Heart right ventricle (tissue), 16 donors: ENCODE results near the gene ANKS1B. TPM values are rescaled to one million over a fixed set of nuclear protein-coding genes. Genes with fewer than 3 reads are reported as not detected.

Experiments
- ATAC-seq, 8 donors: fragments of 200-7000 bp; cut with Tn5 transposase; one replicate each; pipeline ENCODE4 v1.9.1; 2020; ENCODE audit warnings: mild to moderate bottlenecking in 8 of 8, moderate library complexity in 8 of 8, moderate number of reproducible peaks in 1 of 8
- DNase-seq, 2 donors: peaks; one replicate each; pipeline ENCODE4 v3.0.0-alpha.2; 2020
- H3K27ac ChIP-seq, 10 donors: fragments of 200-600 bp; sonication (generic) in 2 of 10; one replicate each; pipeline versions ENCODE4 v1.5.0 to v1.8.0; 2020 to 2022; ENCODE audit warnings: mild to moderate bottlenecking in 3 of 10
- H3K27me3 ChIP-seq, 7 donors: fragments of 200-600 bp; one replicate each; pipeline ENCODE4 v1.8.0; 2021 to 2022; ENCODE audit warnings: mild to moderate bottlenecking in 2 of 7
- H3K36me3 ChIP-seq, 9 donors: fragments of 200-600 bp; sonication (generic) in 1 of 9; one replicate each; pipeline versions ENCODE4 v1.5.0 to v1.8.0; 2020 to 2022; ENCODE audit warnings: mild to moderate bottlenecking in 2 of 9
- H3K4me1 ChIP-seq, 9 donors: fragments of 200-600 bp; sonication (generic) in 1 of 9; one replicate each; pipeline versions ENCODE4 v1.5.0 to v1.8.0; 2020 to 2022; ENCODE audit warnings: mild to moderate bottlenecking in 4 of 9
- H3K4me3 ChIP-seq, 10 donors: fragments of 200-600 bp; sonication (generic) in 2 of 10; one replicate each; pipeline versions ENCODE4 v1.5.0 to v1.8.0; 2020 to 2022; ENCODE audit warnings: mild to moderate bottlenecking in 7 of 10, moderate library complexity in 2 of 10
- H3K9me3 ChIP-seq, 11 donors: fragments of 200-600 bp in 10 of 11; sonication (generic) in 2 of 11; one replicate each; pipeline versions ENCODE4 v1.5.0 to v1.8.0; 2013 to 2022; ENCODE audit warnings: mild to moderate bottlenecking in 2 of 11, control low read depth in 1 of 11, moderate library complexity in 1 of 11
- CTCF ChIP-seq, 9 donors: fragments of 200-600 bp; sonication (generic) in 2 of 9; IDR thresholded peaks; one replicate each; pipeline versions ENCODE4 v1.5.0 to v1.8.0; 2021 to 2022; ENCODE audit warnings: antibody characterized with exemption in 9 of 9, mild to moderate bottlenecking in 5 of 9, moderate library complexity in 1 of 9
- WGBS, 2 donors: extraction: QIAGEN DNeasy Blood & Tissue Kit; methylation state at CpG; one replicate each; pipeline ENCODE4 v1.1.7; 2013; ENCODE audit warnings: inconsistent platforms in 1 of 2; 5-methylcytosine and 5-hydroxymethylcytosine counted together
- intact Hi-C, 10 donors: fragments of 100-400 bp; cut with DNase I; formaldehyde crosslinking; loops; one replicate each; pipeline versions ENCODE4 v1.11.1 to v1.14.2; 2022
- polyA plus RNA-seq, 2 donors: library from polyadenylated mRNA; stranded (reverse); fragments of 200-250 nt; gene quantifications; one replicate each; pipeline ENCODE4 v1.2.3, GENCODE V29; 2013
- total RNA-seq, 10 donors: library from RNA; stranded (reverse); fragmentation: NEBNext Ultra II Directional in 3 of 10; extraction: Animal tissue kit (Norgen Biotek cat#: 25700) in 3 of 10; gene quantifications; one replicate each; pipeline versions ENCODE4 v1.2.1 to v1.2.4, GENCODE V29; 2021 to 2023
- donor health status: Arrhythmogenic right ventricular cardiomyopathy.
- donor health status: ischemic (EF 13 %, LVEDD 7.1; RV severe dilation, severe dysfunction).
- donor health status: healthy with polysubstance abuse.
- donor health status: DM: no; HTN: yes; CAD: no.
- donor health status: DM: no; HTN: no; CAD: no.
- donor health status: ischemic (EF 25% LVEDD 6.9; RV normal size, moderate dysfunction).
- donor health status: ischemic (EF 25% LVEDD 5.7; RV mildly dilated, moderate dysfunction).
- donor health status: healthy.
- donor health status: DM: yes; HTN: yes; CAD: no.
- donor health status: Ischemic cardiomyopathy.
- donor health status: ischemic (EF 35%, LVEDD 5.7; RV mildly dilated, moderate dysfunction).
- donor health status: nonischemic (EF 11% LVEDD 7.7; RV severe dilation, severe dysfunction).
- donor health status: DM: yes; HTN: yes; CAD: no.
- donor health status: PGD.
- donor health status: ischemic (EF 29% LVEDD 5.4; RV normal size, mild dysfunction).
- donor health status: nonischemic (EF 23%, LVEDD 6.1; RV moderate dilation, normal function).

Gene ANKS1B
- total and polyA plus RNA-seq, 12 donors, result 0.58 to 4.8 (median 1.8) TPM

GRCh38 chr12:99926511-99927169, 58.1 kb downstream of the ANKS1B start:
- no peak for ATAC-seq
- H3K27me3 ChIP-seq, result no peaks in the 10 kb centered on the region
- no peaks in the 10 kb centered on the region for H3K4me1 ChIP-seq
- DNase-seq, result no peak
- no peak for TF ChIP-seq CTCF (IDR thresholded peaks at IDR 0.05)
- H3K27ac ChIP-seq, result no peak overlapping the region
- H3K4me3 ChIP-seq, result no peak overlapping the region
- peaks cover 0 to 5% (median 0%) of the 10 kb centered on the region in 11 donors for H3K9me3 ChIP-seq
- intact Hi-C loops, result no loop called here
- 84 to 85% methylated on average over 2 of the region's 2 CpGs for WGBS, 2 donors
- no peaks in the 10 kb centered on the region for H3K36me3 ChIP-seq

GRCh38 chr12:99920353-99920960, 64.3 kb downstream of the ANKS1B start:
- 89 to 90% methylated on average over 5 of the region's 5 CpGs for WGBS, 2 donors
- intact Hi-C loops, result no loop called here
- ATAC-seq, result no peak
- no peak overlapping the region for H3K27ac ChIP-seq
- H3K4me3 ChIP-seq, result no peak overlapping the region
- H3K9me3 ChIP-seq, result no peaks in the 10 kb centered on the region
- no peaks in the 10 kb centered on the region for H3K36me3 ChIP-seq
- H3K27me3 ChIP-seq, result no peaks in the 10 kb centered on the region
- no peaks in the 10 kb centered on the region for H3K4me1 ChIP-seq
- no peak for TF ChIP-seq CTCF (IDR thresholded peaks at IDR 0.05)
- DNase-seq, result no peak

- H3K9me3 ChIP-seq, result no peaks in the 10 kb centered on the region
- TF ChIP-seq CTCF (IDR thresholded peaks at IDR 0.05), result no peak
- peak in 5 of 8 donors; percentile 46 to 95 (median 65) for ATAC-seq
- H3K36me3 ChIP-seq, result no peaks in the 10 kb centered on the region
- no peak overlapping the region for H3K4me3 ChIP-seq
- H3K27ac ChIP-seq, result no peak overlapping the region
- intact Hi-C loops, result no loop called here
- WGBS, 2 donors, result 66 to 71% methylated on average over 5 of the region's 5 CpGs
- H3K4me1 ChIP-seq, result no peaks in the 10 kb centered on the region
- H3K27me3 ChIP-seq, result no peaks in the 10 kb centered on the region
- DNase-seq, result no peak
These were observed 66.9 kb downstream of the ANKS1B start for GRCh38 chr12:99917711-99918402.

GRCh38 chr12:99916555-99916954, 68.2 kb downstream of the ANKS1B start:
- no peaks in the 10 kb centered on the region for H3K36me3 ChIP-seq
- intact Hi-C loops, result no loop called here
- H3K9me3 ChIP-seq, result no peaks in the 10 kb centered on the region
- ATAC-seq (no peak), DNase-seq (no peak)
- TF ChIP-seq CTCF (IDR thresholded peaks at IDR 0.05), result no peak
- H3K4me3 ChIP-seq, result no peak overlapping the region
- H3K27ac ChIP-seq, result no peak overlapping the region
- 73 to 78% methylated on average over 3 of the region's 3 CpGs for WGBS, 2 donors
- H3K27me3 ChIP-seq, result no peaks in the 10 kb centered on the region
- H3K4me1 ChIP-seq, result no peaks in the 10 kb centered on the region
